HG02852 (cell line): Measurements from ENCODE around the gene CAB39L.

Experiments used
- ATAC-seq: cut with Tn5 transposase; IDR thresholded peaks from one replicate; pipeline ENCODE4 v1.9.1; 2021; ENCODE audit warnings: mild to moderate bottlenecking, moderate library complexity; ENCODE audit not compliant: unreplicated experiment

CAB39L gene

GRCh38 chr13:49443357-49443703, 534 bp downstream of the CAB39L start:
- ATAC-seq = no peak

DNA sequence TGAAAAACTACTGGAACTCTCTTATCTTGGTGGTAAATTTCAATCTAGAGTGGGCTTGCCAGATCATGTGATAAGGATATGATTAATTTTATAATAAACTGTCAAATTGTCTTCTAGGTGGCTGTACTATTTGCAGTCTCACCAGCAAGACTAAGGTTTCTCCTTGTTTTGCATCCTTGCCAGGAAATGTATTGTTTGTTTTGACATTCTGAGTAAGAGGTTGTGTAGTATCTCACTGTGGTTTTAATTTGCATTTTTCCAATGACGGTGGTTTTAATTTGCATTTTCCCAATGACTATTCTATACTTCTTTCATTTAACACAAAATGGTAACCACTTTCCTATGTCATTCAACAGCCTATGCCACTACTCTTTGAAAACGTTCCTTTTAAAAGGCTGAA, 2.0 kb downstream of the CAB39L start:
- ATAC-seq = no peak

DNA sequence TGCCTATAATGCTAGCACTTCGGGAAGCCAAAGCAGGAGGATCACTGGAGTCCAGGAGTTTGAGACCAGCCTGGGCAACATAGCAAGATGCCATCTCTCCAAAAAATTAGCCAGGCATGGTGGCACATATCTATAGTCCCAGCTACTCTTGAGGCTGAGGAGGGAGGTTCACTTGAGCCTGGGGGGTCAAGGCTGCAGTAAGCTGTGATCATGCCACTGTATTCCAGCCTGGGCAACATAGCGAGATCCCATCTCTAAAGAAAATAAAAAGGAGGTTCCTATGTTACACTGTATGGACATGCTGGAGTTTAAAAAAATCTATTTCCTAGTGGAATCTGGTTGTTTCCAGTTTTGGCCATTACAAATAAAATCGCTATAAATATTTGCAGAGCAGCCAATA, 2.6 kb downstream of the CAB39L start:
- no peak for ATAC-seq

DNA sequence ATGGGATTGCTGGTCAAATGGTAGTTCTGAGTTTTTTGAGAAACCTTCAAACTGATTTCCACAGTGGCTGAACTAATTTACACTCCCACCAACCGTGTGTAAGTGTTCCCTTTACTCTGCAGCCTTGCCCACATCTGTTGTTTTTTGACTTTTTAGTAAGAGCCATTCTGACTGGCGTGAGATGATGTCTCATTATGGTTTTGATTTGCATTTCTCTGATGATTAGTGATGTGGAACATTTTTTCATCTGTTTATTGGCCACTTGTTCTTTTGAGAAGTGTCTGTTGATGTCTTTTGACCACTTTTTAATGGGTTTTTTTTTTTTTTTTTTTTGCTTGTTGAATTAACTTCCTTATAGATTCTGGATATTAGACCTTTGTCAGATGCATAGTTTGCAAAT, 4.3 kb downstream of the CAB39L start:
- ATAC-seq = no peak

- ATAC-seq = no peak
Measured at GRCh38 chr13:49437705-49438104, 6.2 kb downstream of the CAB39L start.

DNA sequence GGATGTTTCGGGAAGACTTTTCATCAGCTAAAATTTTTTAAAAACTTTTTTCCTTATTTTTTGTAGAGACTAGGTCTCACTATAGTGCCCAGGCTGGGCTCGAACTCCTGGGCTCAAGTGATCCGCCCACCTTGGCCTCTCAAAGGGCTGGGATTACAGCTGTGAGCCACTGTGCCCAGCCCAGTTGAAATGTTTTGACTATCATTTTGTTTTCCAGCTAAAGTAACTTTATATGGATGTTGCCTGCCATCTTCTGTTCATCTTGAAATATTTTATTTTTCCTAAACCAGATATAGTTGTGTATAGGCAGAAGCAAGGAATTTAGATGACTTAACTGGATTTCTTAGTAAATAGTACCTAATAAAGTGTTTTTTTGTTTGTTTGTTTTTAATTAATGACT, 7.0 kb downstream of the CAB39L start:
- ATAC-seq = no peak

GRCh38 chr13:49435992-49436391, 7.9 kb downstream of the CAB39L start:
- no peak for ATAC-seq

DNA sequence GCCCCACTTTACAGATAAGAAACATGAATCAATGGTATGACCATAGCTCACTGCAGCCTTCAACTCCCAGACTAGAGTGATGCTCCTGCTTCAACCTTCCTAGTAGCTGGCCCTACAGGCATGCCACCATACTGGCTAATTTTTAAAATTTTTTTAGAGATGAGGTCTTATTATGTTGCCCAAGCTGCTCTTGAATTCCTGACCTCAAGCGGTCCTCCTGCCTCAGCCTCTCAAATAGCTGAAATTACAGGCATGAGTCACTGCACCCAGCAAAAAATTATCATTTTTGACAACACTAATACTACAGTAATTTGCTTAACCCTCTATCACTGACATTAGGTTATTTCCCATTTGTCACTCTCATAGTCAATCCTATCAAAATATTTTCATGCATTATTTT, 14.7 kb downstream of the CAB39L start:
- no peak for ATAC-seq

GRCh38 chr13:49428041-49428763, 15.7 kb downstream of the CAB39L start:
- no peak for ATAC-seq

GRCh38 chr13:49424011-49424560, 19.8 kb downstream of the CAB39L start:
- no peak for ATAC-seq

GRCh38 chr13:49421391-49421790, 22.5 kb downstream of the CAB39L start:
- no peak for ATAC-seq

- no peak for ATAC-seq
Measured at GRCh38 chr13:49419276-49419675, 24.6 kb downstream of the CAB39L start.

GRCh38 chr13:49418206-49418605, 25.7 kb downstream of the CAB39L start:
- ATAC-seq = no peak

DNA sequence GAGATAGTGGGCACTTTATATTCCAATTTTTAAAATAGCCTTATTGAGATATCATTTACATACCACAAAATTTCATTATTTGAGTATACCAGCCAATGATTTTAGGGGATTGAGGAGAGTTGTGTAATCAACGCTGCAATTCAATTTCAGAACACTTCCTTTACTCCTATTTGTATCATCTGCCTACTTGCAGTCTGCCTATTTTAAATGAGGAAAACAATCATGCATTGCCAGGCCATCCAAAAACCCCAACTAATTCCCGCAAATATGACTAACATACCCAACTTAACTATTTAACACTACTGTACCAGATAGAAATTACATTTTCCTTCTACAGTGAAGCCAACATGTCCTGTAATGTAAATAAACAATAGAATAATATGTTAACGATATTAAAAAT, 26.7 kb downstream of the CAB39L start:
- ATAC-seq = no peak

GRCh38 chr13:49412749-49413148, 31.1 kb downstream of the CAB39L start:
- ATAC-seq = no peak

DNA sequence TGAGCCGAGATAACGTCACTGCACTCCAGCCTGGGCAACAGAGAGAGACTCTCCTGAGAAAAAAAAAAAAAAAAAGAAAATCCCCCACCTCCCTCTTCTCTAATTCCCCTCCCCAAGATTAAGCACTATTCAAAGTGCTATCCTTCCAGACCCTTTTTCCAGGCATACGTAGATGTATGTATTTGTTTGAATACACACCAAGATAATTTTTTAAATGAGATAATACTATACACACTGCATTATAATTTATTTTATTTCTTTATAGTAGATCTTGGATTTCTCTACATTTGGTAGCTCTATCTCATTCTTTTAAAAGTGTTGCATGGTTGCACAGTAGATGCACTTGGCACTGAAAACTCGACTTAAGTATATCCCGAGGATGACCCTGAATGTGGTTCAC, 32.5 kb downstream of the CAB39L start:
- no peak for ATAC-seq

GRCh38 chr13:49410477-49410876, 33.4 kb downstream of the CAB39L start:
- ATAC-seq = no peak

- ATAC-seq = no peak
Measured at GRCh38 chr13:49410006-49410405, 33.9 kb downstream of the CAB39L start.

DNA sequence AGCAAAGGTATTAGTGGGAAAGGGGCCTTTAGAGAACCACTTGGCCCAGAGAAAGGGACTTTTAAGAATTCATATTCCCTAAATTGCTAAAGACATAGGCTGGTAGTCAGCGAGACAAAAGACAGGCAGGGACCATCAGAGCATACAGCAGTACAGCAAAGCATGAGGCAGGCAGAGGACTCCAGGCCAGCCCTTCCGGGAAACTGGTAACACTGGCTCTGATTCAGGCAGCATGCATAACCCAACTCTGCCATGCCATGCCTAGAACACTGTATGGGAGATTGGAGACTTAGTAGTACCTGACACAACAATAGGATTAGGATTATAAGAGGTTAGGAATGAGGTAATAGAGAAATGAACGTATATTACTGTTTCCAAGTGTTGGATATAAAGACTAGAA, 34.9 kb downstream of the CAB39L start:
- no peak for ATAC-seq

GRCh38 chr13:49407936-49408335, 35.9 kb downstream of the CAB39L start:
- ATAC-seq = no peak

DNA sequence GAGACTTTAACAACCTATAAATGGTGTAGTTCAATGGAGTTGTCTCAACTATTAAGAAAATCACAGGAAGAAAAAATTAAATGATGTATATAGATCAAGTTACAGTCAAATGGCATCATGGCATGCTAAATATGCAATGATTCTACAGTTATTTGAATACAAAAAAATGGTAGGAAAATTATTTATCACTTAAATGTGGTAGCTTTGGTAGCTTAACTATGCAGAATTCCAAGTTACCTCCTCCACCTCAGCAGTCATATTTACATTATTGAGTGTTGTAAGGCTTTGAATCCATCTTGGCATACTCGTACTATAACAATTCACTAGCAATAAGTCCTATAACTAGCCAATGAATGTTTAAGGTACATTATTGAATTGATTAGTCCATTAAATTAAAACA, 36.8 kb downstream of the CAB39L start:
- no peak for ATAC-seq

GRCh38 chr13:49404703-49405020, 39.2 kb downstream of the CAB39L start:
- no peak for ATAC-seq

DNA sequence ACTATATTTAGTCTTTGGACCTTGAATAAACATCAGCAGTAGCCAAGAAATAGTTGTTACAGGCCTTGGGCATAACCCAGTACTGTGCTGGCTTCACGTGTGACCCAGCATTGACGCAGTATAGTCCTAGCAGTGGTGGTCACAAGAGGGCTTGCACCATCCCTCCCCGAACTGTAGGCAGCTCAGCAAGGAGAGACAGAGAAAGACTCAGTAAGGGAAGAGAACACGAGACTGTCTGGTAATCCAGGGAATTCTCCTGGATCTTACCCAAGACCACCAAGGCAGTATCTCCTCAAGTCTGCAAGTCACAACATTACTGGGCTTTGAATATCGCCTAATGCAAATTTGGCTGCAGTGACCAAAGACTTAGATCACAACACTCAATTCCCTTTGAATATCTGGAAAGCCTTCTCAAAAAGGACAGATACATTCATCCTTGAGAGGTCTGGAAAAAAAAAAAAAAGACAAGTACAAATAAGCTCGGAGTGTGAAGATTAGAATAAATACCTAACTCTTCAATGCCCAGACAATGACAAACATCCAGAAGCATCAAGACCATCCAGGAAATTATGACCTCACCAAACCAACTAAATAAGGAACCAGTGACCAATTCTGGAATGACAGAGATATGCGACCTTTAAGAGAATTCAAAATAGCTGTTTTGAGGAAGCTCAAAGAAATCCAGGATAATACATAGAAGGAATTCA, 39.7 kb downstream of the CAB39L start:
- ATAC-seq = no peak
